ENCODE results near the gene DNMT3A.

DNA sequence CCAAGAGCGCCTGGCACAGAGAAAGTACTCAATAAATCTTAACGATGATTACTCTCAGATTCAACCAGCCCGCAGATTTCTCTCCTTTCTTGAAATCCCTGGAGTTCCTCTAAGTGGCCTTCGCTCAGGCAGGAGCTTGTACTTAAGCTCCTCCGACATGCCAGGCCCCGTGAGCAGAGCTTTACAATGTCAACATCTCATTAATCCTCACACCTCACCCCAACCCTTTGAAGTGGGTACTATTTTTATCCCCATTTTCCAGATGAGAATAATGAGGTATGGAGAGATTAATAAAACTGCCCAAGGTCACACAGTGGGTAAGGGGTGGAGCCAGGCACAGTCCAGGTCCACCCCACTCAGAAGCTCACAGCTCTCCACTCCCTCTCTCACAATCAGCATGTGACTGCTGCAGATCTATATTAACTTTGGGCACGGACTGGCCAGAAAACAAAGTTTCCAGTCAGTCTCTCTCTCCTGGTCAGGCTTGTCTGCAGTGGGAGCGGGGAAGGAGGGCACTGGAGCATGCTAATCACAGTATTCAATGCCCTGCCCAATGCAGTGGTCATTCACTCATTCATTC is 18.0 kb downstream of the DNMT3A start:
- TF ChIP-seq, protein P1, sequence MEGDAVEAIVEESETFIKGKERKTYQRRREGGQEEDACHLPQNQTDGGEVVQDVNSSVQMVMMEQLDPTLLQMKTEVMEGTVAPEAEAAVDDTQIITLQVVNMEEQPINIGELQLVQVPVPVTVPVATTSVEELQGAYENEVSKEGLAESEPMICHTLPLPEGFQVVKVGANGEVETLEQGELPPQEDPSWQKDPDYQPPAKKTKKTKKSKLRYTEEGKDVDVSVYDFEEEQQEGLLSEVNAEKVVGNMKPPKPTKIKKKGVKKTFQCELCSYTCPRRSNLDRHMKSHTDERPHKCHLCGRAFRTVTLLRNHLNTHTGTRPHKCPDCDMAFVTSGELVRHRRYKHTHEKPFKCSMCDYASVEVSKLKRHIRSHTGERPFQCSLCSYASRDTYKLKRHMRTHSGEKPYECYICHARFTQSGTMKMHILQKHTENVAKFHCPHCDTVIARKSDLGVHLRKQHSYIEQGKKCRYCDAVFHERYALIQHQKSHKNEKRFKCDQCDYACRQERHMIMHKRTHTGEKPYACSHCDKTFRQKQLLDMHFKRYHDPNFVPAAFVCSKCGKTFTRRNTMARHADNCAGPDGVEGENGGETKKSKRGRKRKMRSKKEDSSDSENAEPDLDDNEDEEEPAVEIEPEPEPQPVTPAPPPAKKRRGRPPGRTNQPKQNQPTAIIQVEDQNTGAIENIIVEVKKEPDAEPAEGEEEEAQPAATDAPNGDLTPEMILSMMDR (IDR thresholded peaks at IDR 0.05 in 8 of 11, conservative IDR thresholded peaks at IDR 0.05 in 3 of 11), result no peak
- no peak for TF ChIP-seq POLR2A (IDR thresholded peaks at IDR 0.05)
